Ovary (tissue), 9 donors: ENCODE results near the gene ADAMTS12. TPM values are rescaled to one million over a fixed set of nuclear protein-coding genes. Genes with fewer than 3 reads are reported as not detected.

Source experiments
- DNase-seq, 5 donors: peaks; one replicate each; pipeline ENCODE4 v3.0.0-alpha.2; 2019 to 2020
- H3K27ac ChIP-seq, 2 donors: fragments of 200-600 bp; one replicate each; pipeline versions ENCODE4 v1.5.1 to v1.8.0; 2019 to 2022
- H3K27me3 ChIP-seq: fragments of 200-600 bp; one replicate; pipeline ENCODE4 v1.8.0; 2022
- H3K36me3 ChIP-seq: fragments of 200-600 bp; sonication (generic); one replicate; pipeline ENCODE4 v1.5.1; 2019
- H3K4me1 ChIP-seq: one replicate; pipeline ENCODE4 v1.8.1; 2013; ENCODE audit warnings: mild to moderate bottlenecking, moderate library complexity; ENCODE audit not compliant: insufficient read depth
- H3K4me3 ChIP-seq: fragments of 200-600 bp; sonication (generic); one replicate; pipeline ENCODE4 v1.5.1; 2017
- H3K9me3 ChIP-seq, 2 donors: fragments of 200-600 bp in 1 of 2; sonication (generic) in 1 of 2; one replicate each; pipeline versions ENCODE4 v1.5.1 to v1.8.1; 2013 to 2019; ENCODE audit warnings: mild to moderate bottlenecking in 1 of 2, moderate library complexity in 1 of 2
- CTCF ChIP-seq, 3 donors: fragments of 450-650 bp in 2 of 3; fragments of 200-600 bp in 1 of 3; IDR thresholded peaks; one replicate each; pipeline versions ENCODE4 v1.5.1 to v1.8.0; 2016 to 2022; ENCODE audit warnings: antibody characterized with exemption in 3 of 3, mild to moderate bottlenecking in 1 of 3
- EP300 ChIP-seq: sonication (generic); formaldehyde crosslinking; IDR thresholded peaks from one replicate; pipeline ENCODE4 v1.6.1; 2017; ENCODE audit warnings: antibody characterized with exemption
- POLR2A ChIP-seq: fragments of 450-650 bp; IDR thresholded peaks from one replicate; pipeline ENCODE4 v1.6.1; 2017; ENCODE audit warnings: antibody characterized with exemption, mild to moderate bottlenecking, moderate library complexity
- WGBS, 3 donors: extraction: QIAGEN DNeasy Blood & Tissue Kit in 1 of 3; methylation state at CpG; one replicate each; pipeline versions ENCODE4 v1.1.5 to v1.1.7; 2013 to 2017; 5-methylcytosine and 5-hydroxymethylcytosine counted together
- intact Hi-C, 4 donors: fragments of 100-400 bp; cut with DNase I; formaldehyde crosslinking; loops; one replicate each; pipeline versions ENCODE4 v1.11.0 to v1.15.1; 2022 to 2023
- polyA plus RNA-seq, 2 donors: library from polyadenylated mRNA; stranded (reverse); fragments of 200-250 nt in 1 of 2; fragments of 350-450 nt in 1 of 2; fragmentation: Illumina TruSeq in 1 of 2; extraction: RNeasy Lipid Tissue Mini Kit (QIAGEN cat#74804) in 1 of 2; gene quantifications; one replicate each; pipeline ENCODE4 v1.2.3, GENCODE V29; 2013 to 2014
- total RNA-seq, 7 donors: library from RNA; depleted of rRNA in 2 of 7; stranded (reverse); fragments of >200 nt in 2 of 7; fragmentation: NEBNext Ultra II Directional in 3 of 7; extraction: Animal tissue kit (Norgen Biotek cat#: 25700) in 3 of 7; gene quantifications; one replicate each; pipeline versions ENCODE4 v1.1.0 to v1.2.4, GENCODE V29; 2016 to 2023
- donor health status: DM: no; HTN: no; CAD: no; lungs with moderate emphysema.
- donor health status: DM: no; HTN: no; CAD: no.
- donor health status: Bipolar disorder and iron deficiency.
- donor health status: DM: yes; HTN: yes; CAD: no.
- donor health status: DM: no; HTN: no; CAD: no.
- donor health status: DM: yes; HTN: yes; CAD: no.

ADAMTS12 gene
- total and polyA plus RNA-seq, 9 donors = 2.9 to 9.8 (median 5.5) TPM

GRCh38 chr5:33635582-33635981 lies 256.2 kb downstream of the ADAMTS12 start:
- Histone ChIP-seq H3K27me3 (no peaks in the 10 kb centered on the region), H3K9me3 (no peaks in the 10 kb centered on the region), H3K4me1 (no peaks in the 10 kb centered on the region), H3K36me3 (no peaks in the 10 kb centered on the region), H3K27ac (no peak overlapping the region), H3K4me3 (no peak overlapping the region)
- no peak for DNase-seq
- intact Hi-C loops = no loop called here
- WGBS, 3 donors = 39 to 51% (median 50%) methylated on average over 3 of the region's 3 CpGs
- no peak for TF ChIP-seq POLR2A
- no peak for TF ChIP-seq EP300
- TF ChIP-seq CTCF (IDR thresholded peaks at IDR 0.05) = no peak

GRCh38 chr5:33633699-33634098 lies 258.1 kb downstream of the ADAMTS12 start:
- WGBS, 3 donors = 95 to 97% (median 95%) methylated on average over 2 of the region's 2 CpGs
- Histone ChIP-seq H3K4me3 (no peak overlapping the region), H3K4me1 (no peaks in the 10 kb centered on the region), H3K27ac (no peak overlapping the region), H3K36me3 (no peaks in the 10 kb centered on the region), H3K27me3 (no peaks in the 10 kb centered on the region), H3K9me3 (no peaks in the 10 kb centered on the region)
- DNase-seq = no peak
- intact Hi-C loops = no loop called here
- TF ChIP-seq EP300 (no peak), POLR2A (no peak), CTCF (IDR thresholded peaks at IDR 0.05) (no peak)

- 91 to 97% (median 93%) methylated on average over 1 of the region's 1 CpG for WGBS, 3 donors
- intact Hi-C loops = no loop called here
Observed at GRCh38 chr5:33631786-33632185, 260.0 kb downstream of the ADAMTS12 start.

GRCh38 chr5:33631139-33631538 lies 260.7 kb downstream of the ADAMTS12 start:
- WGBS, 3 donors = 92 to 97% (median 95%) methylated on average over 1 of the region's 1 CpG
- intact Hi-C loops = no loop called here

More at GRCh38 chr5:33631786-33632185, 260.0 kb downstream of the ADAMTS12 start:
- H3K36me3 ChIP-seq = no peaks in the 10 kb centered on the region
- no peak for DNase-seq
- H3K4me3 ChIP-seq = no peak overlapping the region
- TF ChIP-seq CTCF (IDR thresholded peaks at IDR 0.05) (no peak), EP300 (no peak), POLR2A (no peak)
- H3K27ac ChIP-seq = no peak overlapping the region
- no peaks in the 10 kb centered on the region for H3K4me1 ChIP-seq
- H3K27me3 ChIP-seq = no peaks in the 10 kb centered on the region
- no peaks in the 10 kb centered on the region for H3K9me3 ChIP-seq

More at GRCh38 chr5:33631139-33631538, 260.7 kb downstream of the ADAMTS12 start:
- Histone ChIP-seq H3K27me3 (no peaks in the 10 kb centered on the region), H3K4me1 (no peaks in the 10 kb centered on the region), H3K4me3 (no peak overlapping the region), H3K36me3 (no peaks in the 10 kb centered on the region), H3K27ac (no peak overlapping the region), H3K9me3 (no peaks in the 10 kb centered on the region)
- TF ChIP-seq CTCF (IDR thresholded peaks at IDR 0.05) (no peak), EP300 (no peak), POLR2A (no peak)
- no peak for DNase-seq
